Posterior vena cava (tissue), 2 donors: ENCODE measurements around the gene SERINC1. TPM values are rescaled to one million over a fixed set of nuclear protein-coding genes. Genes with fewer than 3 reads are reported as not detected.

ENCODE experiments used
- DNase-seq: peaks from one replicate; pipeline ENCODE4 v3.0.0-alpha.2; 2020; ENCODE audit warnings: low spot score
- intact Hi-C, 2 donors: fragments of 100-400 bp; cut with DNase I; formaldehyde crosslinking; loops; one replicate each; pipeline versions ENCODE4 v1.14.1 to v1.14.2; 2022 to 2023
- total RNA-seq, 2 donors: library from RNA; stranded (reverse); fragmentation: NEBNext Ultra II Directional; extraction: Animal tissue kit (Norgen Biotek cat#: 25700); gene quantifications; one replicate each; pipeline ENCODE4 v1.2.1, GENCODE V29; 2021
- donor health status: DM: yes; HTN: yes; CAD: no.
- donor health status: DM: yes; HTN: yes; CAD: no.

SERINC1 gene
- total RNA-seq, 2 donors from 2014 or later = 229 to 271 TPM

DNA sequence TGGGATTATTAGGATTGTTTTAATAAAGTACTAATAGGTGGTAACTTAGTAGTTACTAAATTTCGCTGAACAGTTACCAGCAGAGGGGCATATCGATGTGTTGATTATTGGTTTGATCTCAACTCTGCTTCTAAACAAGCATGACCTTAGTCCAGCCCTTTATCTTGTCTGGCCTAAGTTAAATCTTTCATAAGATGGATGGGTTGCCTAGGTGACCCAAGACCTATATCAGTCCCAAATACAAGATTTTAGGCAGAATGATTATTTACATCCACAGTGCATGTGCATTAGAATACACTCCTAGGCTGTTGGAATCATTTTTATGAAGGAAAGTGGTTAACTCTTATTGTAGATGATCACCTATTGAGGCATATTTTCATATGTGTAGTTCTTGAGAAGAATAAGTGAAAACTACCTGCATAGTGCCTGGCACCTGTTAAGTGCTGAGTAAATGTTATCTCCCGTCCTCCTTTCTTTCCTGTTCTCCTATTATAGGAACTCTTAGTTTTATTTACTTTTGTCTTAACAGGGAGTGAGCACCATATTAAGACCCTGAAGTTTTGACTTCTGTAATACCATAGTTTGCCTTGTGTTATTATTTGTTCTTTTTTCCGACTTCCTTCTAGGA lies 71.0 kb downstream of the SERINC1 start:
- intact Hi-C loops = no loop called here
- DNase-seq = no peak

DNA sequence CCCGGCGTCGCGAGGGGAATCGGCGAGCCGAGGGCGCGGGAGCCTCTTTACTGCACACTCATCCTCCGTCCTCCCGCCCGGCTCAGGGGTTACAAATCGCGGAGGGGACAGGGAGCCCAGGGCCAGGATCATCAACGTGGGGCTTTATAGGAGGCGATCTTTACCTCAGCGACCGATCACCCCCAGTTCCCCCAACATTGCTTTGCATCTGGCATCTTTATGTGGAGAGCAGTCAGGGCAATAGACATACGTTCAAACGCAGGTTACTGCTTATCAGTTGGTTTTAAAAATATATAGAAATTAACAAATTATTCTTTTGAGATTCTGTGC lies 71.5 kb downstream of the SERINC1 start:
- intact Hi-C loops = no loop called here
- DNase-seq = no peak

DNA sequence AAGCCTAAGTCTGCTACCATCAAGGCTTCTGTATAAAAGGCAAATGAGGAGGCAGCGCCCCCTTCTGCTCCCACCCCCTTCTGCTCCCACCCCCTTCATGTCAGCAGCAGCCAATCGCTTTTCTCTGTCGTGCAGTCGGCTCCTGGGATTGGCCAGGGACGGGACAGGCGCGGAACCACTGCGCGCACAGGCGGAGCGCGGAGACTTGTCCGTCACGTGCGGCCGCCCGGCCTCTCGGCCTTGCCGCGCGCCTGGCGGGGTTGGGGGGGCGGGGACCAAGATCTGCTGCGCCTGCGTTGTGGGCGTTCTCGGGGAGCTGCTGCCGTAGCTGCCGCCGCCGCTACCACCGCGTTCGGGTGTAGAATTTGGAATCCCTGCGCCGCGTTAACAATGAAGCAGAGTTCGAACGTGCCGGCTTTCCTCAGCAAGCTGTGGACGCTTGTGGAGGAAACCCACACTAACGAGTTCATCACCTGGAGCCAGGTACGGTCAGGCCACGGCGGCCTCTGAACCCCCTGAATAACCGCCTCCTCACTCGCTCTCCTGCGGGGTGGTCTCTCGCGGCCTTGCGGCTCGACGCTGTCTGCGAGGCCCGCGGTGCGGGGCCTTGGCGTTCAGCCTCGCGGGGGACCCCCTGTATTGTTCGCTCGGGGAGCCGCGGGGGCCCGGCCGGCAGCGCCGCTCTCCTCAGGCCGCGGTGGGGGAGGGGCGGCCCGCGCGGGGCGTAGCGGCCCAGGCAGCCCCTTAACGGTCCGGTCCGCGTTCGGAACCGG lies 72.1 kb downstream of the SERINC1 start, which contains the start of gene HSF2:
Gene HSF2, plus strand, starts transcription at position 305 of the 773 bp plus-strand sequence. Its CDS starts 86 bp downstream, at position 391.
- intact Hi-C loops = no loop called here
- DNase-seq = peak; percentile 99

DNA sequence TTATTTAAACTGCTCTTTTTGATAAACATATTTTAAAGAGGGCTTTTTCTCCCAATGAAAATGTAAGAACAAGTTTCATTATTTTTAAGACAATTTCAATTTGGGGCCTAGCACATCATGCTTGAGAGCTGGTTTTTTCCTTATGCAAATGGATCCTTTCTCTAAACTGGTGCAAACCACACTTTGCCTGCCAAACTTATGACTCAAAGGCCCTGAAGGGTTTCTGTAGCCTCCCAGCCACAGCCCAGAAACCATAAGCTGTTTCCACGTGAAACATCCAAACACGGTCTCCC lies 72.6 kb downstream of the SERINC1 start:
- intact Hi-C loops = no loop called here
- no peak for DNase-seq

DNA sequence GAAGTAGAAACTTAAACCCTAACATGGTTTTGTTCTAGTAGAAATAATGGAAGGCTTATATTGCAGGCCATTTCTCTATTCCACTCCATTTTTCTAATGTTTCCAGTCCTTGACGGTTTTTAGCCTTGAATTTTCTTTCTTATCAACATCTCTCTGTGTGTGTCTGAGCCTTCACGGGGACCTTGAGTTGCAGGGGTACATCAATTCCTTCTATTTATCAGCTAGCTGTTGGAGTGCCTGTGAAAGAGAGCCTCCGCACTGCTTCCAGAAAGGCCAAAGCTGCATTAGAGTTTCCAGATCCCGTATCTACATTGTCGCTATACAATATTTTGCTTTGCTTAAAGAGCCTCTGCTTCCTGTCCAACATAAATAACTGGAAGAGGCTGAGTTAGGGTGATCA lies 77.6 kb downstream of the SERINC1 start:
- intact Hi-C loops = no loop called here
- no peak for DNase-seq

DNA sequence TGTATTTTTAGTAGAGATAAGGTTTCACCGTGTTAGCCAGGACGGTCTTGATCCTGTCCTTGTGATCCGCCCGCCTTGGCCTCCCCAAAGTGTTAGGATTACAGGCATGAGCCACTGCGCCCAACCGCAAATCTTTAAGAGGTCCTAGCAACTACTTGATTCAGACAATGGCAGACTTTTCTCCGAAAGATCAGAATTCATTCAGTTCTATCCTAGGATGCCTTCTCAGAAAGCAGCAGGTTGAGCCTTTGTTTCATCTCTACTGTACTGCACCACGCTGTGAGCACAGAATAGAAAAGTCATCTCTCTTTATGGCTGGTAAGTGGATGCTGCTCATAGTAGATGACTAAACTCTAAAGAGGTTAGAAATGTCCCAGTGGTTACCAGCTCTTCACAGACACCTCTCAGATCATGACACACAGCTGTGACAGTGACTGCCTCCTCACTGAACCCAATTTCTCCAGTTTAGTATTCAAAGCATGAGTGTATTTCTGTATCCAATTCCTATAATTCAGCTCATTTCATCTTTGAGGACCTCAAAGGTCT lies 78.2 kb downstream of the SERINC1 start:
- DNase-seq = no peak
- intact Hi-C loops = no loop called here

Other genes starting within 250 kb of the SERINC1 start
- gene HSF2, start 72.2 kb downstream of the SERINC1 start, total RNA-seq = 10 to 100 TPM in 1 of 2 donors, 1 to 10 TPM in 1; 7.8 to 12.7 TPM
- 1 to 10 TPM in 1 of 2 donors, under 1 TPM in 1; 0.37 to 1.8 TPM for gene PKIB, start 138.6 kb upstream of the SERINC1 start, total RNA-seq